HFFc6 (cell line): ENCODE measurements around the gene LAMB4. TPM values are rescaled to one million over a fixed set of nuclear protein-coding genes. Genes with fewer than 3 reads are reported as not detected.

Experiments used
- DNase-seq: peaks from one replicate; pipeline ENCODE4 v3.0.0-alpha.2; 2018
- H3K27ac Mint-ChIP-seq: 2 replicates; pipeline ENCODE4 v1.8.0; 2020; ENCODE audit warnings: mild to moderate bottlenecking, mixed read lengths
- H3K27me3 Mint-ChIP-seq: 2 replicates; pipeline ENCODE4 v1.8.0; 2021; ENCODE audit warnings: mild to moderate bottlenecking, moderate library complexity, mixed read lengths; ENCODE audit not compliant: insufficient read depth
- H3K36me3 Mint-ChIP-seq: 2 replicates; pipeline ENCODE4 v1.8.0; 2021; ENCODE audit warnings: low read depth, mixed read lengths
- H3K4me1 Mint-ChIP-seq: 2 replicates; pipeline ENCODE4 v1.8.0; 2020; ENCODE audit warnings: low read depth, mixed read lengths
- H3K4me3 Mint-ChIP-seq: 2 replicates; pipeline ENCODE4 v1.8.0; 2020; ENCODE audit warnings: mild to moderate bottlenecking, moderate library complexity, mixed read lengths
- H3K9me3 Mint-ChIP-seq: 2 replicates; pipeline ENCODE4 v1.8.0; 2020; ENCODE audit warnings: mild to moderate bottlenecking, mixed read lengths
- CTCF ChIP-seq: fragments of 200-600 bp; sonication (generic); IDR thresholded peaks from 2 replicates; pipeline ENCODE4 v1.5.0; 2021; ENCODE audit warnings: antibody characterized with exemption, mild to moderate bottlenecking
- total RNA-seq, 6 experiments: library from RNA; stranded (reverse); fragmentation: NEBNext Ultra II Directional; extraction: Animal tissue kit (Norgen Biotek cat#: 25700); gene quantifications; 2 replicates in 1 of 6; 3 replicates in 5 of 6; pipeline ENCODE4 v1.2.3, GENCODE V29; 2021

LAMB4 gene
- total RNA-seq, 6 experiments from 2014 or later, result 0.16 to 0.24 TPM; not detected in 4

- no peak overlapping the region for H3K27ac Mint-ChIP-seq
- peaks cover 75% of the 10 kb centered on the region for H3K4me1 Mint-ChIP-seq
- H3K4me3 Mint-ChIP-seq, result no peak overlapping the region; the same call in 1 of the 2 replicates
- DNase-seq, result no peak
- no peaks in the 10 kb centered on the region for H3K9me3 Mint-ChIP-seq
- H3K27me3 Mint-ChIP-seq, result no peaks in the 10 kb centered on the region
- H3K36me3 Mint-ChIP-seq, result peaks cover 31% of the 10 kb centered on the region
- TF ChIP-seq CTCF, result no peak
Observed at GRCh38 chr7:107998150-107998549, 132.0 kb downstream of the LAMB4 start.

GRCh38 chr7:107996072-107996882, 133.9 kb downstream of the LAMB4 start:
- H3K27me3 Mint-ChIP-seq, result no peaks in the 10 kb centered on the region
- H3K4me1 Mint-ChIP-seq, result peaks cover 69% of the 10 kb centered on the region
- peak overlapping the region; percentile 59 for H3K4me3 Mint-ChIP-seq
- peaks cover 39% of the 10 kb centered on the region for H3K36me3 Mint-ChIP-seq
- H3K9me3 Mint-ChIP-seq, result no peaks in the 10 kb centered on the region
- no peak for TF ChIP-seq CTCF
- H3K27ac Mint-ChIP-seq, result peak overlapping the region; percentile 77
- peak; percentile 54 for DNase-seq

DNA sequence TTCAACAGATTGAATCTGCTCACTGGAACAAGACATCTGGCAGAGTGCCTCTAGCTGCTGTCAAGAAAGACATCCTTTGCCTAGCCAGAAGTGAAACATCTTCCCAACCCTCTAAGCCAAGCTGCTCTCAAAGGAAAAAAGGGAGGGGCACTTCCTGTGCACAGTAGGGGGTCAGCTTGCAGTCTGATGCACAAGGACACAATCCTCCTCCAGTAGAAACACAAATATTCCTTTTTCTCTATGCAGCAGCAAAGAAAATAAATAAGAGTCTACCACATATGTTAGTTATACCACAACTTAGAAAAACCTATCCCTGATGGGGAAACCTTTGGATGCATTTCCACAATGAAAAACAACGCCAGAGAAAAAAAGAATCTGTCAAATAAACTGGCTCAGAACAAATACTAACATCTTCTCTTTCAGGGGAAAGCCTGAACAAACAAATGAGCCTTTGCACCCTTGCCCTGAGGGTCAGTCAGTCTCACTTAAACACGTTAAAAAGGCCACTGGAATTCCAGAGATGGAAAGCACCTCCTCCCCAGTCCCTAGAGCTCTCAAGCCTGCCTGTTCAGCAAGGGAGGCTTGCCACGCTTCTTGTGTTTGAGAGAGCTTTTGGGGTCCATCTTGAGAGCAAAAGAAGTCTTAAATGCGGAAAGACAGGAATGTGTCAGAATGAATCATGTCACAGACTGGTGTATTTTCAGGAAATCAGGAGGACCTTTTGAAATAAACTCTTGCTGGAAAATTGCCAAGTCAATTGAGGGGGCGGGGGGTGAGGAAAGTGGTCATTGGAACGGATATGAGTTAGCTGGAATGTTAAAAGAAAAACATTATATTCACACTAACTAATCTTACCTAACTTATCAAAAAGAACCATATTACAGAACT, 134.7 kb downstream of the LAMB4 start:
- no peak for TF ChIP-seq CTCF
- Mint-ChIP-seq H3K27me3 (no peaks in the 10 kb centered on the region), H3K4me1 (peaks cover 61% of the 10 kb centered on the region), H3K27ac (peak overlapping the region; percentile 77), H3K36me3 (peaks cover 43% of the 10 kb centered on the region), H3K4me3 (peak overlapping the region; percentile 59), H3K9me3 (no peaks in the 10 kb centered on the region)
- peak; percentile 53 for DNase-seq

GRCh38 chr7:107994421-107995030, 135.6 kb downstream of the LAMB4 start:
- peak overlapping the region; percentile 77; the same call in 1 of the 2 replicates for H3K27ac Mint-ChIP-seq
- no peaks in the 10 kb centered on the region for H3K27me3 Mint-ChIP-seq
- no peak for DNase-seq
- peaks cover 50% of the 10 kb centered on the region for H3K36me3 Mint-ChIP-seq
- peaks cover 58% of the 10 kb centered on the region for H3K4me1 Mint-ChIP-seq
- no peaks in the 10 kb centered on the region for H3K9me3 Mint-ChIP-seq
- no peak for TF ChIP-seq CTCF
- H3K4me3 Mint-ChIP-seq, result 0 out of 2 replicates have a peak overlapping the region, but pooled peaks have one; percentile 30

GRCh38 chr7:107993891-107994291, 136.3 kb downstream of the LAMB4 start:
- no peak for TF ChIP-seq CTCF
- Mint-ChIP-seq H3K4me3 (no peak overlapping the region), H3K9me3 (no peaks in the 10 kb centered on the region), H3K27me3 (no peaks in the 10 kb centered on the region), H3K36me3 (peaks cover 52% of the 10 kb centered on the region), H3K27ac (no peak overlapping the region), H3K4me1 (peaks cover 58% of the 10 kb centered on the region)
- DNase-seq, result no peak
